ENCODE data around the gene UBXN1. TPM values are rescaled to one million over a fixed set of nuclear protein-coding genes. Genes with fewer than 3 reads are reported as not detected.
A peak's percentile ranks its signal among the peaks of the same experiment; 100 is the strongest.

UBXN1 gene
- total RNA-seq, 1 experiment from 2014 or later, result 118 TPM

- Histone ChIP-seq H2BK120ac (ENCODE audit: low read depth, low read length, poor library complexity, severe bottlenecking) (no peak overlapping the region), H4K20me1 (ENCODE audit: control insufficient read depth, insufficient read depth, insufficient read length) (no peaks in the 10 kb centered on the region), H3K4me2 (ENCODE audit: insufficient read depth, insufficient read length, low read length) (no peak overlapping the region), H3K14ac (ENCODE audit: insufficient read depth, low read length) (no peak overlapping the region), H2AK5ac (ENCODE audit: insufficient read length, low read length) (no peak overlapping the region), H3K4ac (ENCODE audit: low read depth, low read length) (no peak overlapping the region), H3K4me1 (ENCODE audit: insufficient read depth, low read length) (peaks cover 3% of the 10 kb centered on the region; the same call in 1 of the 2 replicates), H2BK20ac (ENCODE audit: low read depth, low read length, poor library complexity, severe bottlenecking) (no peak overlapping the region), H3K23ac (ENCODE audit: insufficient read length, low read depth, low read length) (no peak overlapping the region), H2BK5ac (ENCODE audit: insufficient read length, low read length) (no peak overlapping the region), H3T11ph (ENCODE audit: low read length) (no peak overlapping the region), H3K9ac (ENCODE audit: extremely low read depth, insufficient read length, low read length) (no peak overlapping the region), H3K23me2 (ENCODE audit: insufficient read length, low read depth, low read length, poor library complexity, severe bottlenecking) (peaks cover 5% of the 10 kb centered on the region), H3K56ac (ENCODE audit: insufficient read length, low read depth, low read length) (no peak overlapping the region), H3K27me3 (ENCODE audit: insufficient read depth, low read length) (no peaks in the 10 kb centered on the region), H3K79me1 (ENCODE audit: insufficient read depth, low read depth, low read length, poor library complexity, severe bottlenecking) (no peaks in the 10 kb centered on the region), H4K5ac (ENCODE audit: insufficient read length, low read depth, low read length) (no peak overlapping the region), H3K79me2 (ENCODE audit: insufficient read depth, low read length) (peaks cover 10% of the 10 kb centered on the region; the same call in 1 of the 2 replicates), H3K18ac (ENCODE audit: insufficient read length, low read depth, low read length) (no peak overlapping the region), H2BK15ac (ENCODE audit: low read depth, low read length) (no peak overlapping the region), H3K27ac (ENCODE audit: insufficient read length, low read depth, low read length) (no peak overlapping the region), H3K9me3 (ENCODE audit: control insufficient read depth, low read depth, low read length) (no peaks in the 10 kb centered on the region), H2BK12ac (ENCODE audit: insufficient read length, low read depth, low read length) (no peak overlapping the region), H4K8ac (replicated peaks; ENCODE audit: insufficient read length, low read depth, low read length) (no peak overlapping the region), H2AFZ (ENCODE audit: low read length) (no peak overlapping the region), H4K91ac (ENCODE audit: insufficient read length, low read depth, low read length) (no peak overlapping the region)
- no peaks in the 10 kb centered on the region for H3K9me3 Mint-ChIP-seq
- no peak for DNase-seq
- peak overlapping the region; percentile 36 to 58; a peak in 3 of 5 replicates for H3K4me3 Mint-ChIP-seq
- H3K27ac Mint-ChIP-seq, result 0 out of 7 replicates have a peak overlapping the region, but pooled peaks of 1 of the 3 experiments have one; percentile 12
- TF ChIP-seq CTCF (conservative IDR thresholded peaks at IDR 0.05), result no peak
- peaks cover 7 to 9% of the 10 kb centered on the region in 2 experiments for H3K4me1 Mint-ChIP-seq
- no peaks in the 10 kb centered on the region for H3K27me3 Mint-ChIP-seq (ENCODE audit: low read depth)
- H3K36me3 Mint-ChIP-seq (ENCODE audit: insufficient read depth in 1 of 3, low read depth in 3 of 3), result peaks cover 14 to 44% (median 32%) of the 10 kb centered on the region in 3 experiments
- no CpG with 5 or more reads among the region's 8 CpGs for WGBS (ENCODE audit: extremely low coverage, insufficient read length, low lambda C conversion rate)
Observed at GRCh38 chr11:62644220-62644619, 34.7 kb downstream of the UBXN1 start.
